ENCODE data around the gene MGAT5B. TPM values are rescaled to one million over a fixed set of nuclear protein-coding genes. Genes with fewer than 3 reads are reported as not detected.

Gene MGAT5B
- total and polyA plus RNA-seq, 5 donors = 0.05 to 0.12 TPM; not detected in 3

DNA sequence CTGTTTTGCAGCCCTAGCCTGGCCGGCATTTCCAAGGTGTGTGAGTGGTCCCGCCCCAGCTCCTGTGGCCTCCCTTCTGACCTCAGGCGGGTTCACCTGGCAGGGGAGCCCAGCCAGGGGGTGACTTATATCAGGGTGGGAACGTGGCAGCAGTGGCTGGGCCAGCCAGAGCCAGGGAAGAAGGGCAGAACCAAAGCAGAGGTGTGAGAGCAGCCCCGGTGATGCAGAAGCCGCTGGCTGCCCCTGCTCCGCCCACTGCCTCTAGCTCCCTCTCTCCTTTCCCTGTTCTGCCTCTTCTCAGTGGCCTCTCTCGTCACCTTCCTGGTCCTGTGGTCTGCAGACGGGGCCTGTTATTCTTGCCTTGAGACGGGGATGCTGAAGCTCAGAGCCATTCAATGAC is 12.1 kb downstream of the MGAT5B start:
- no peak for ATAC-seq
- DNase-seq = no peak
- Histone ChIP-seq H3K27me3 (ENCODE audit: control insufficient read depth, insufficient read depth) (no peaks in the 10 kb centered on the region), H3K27ac (ENCODE audit: low read length) (no peak overlapping the region), H3K4me1 (ENCODE audit: control insufficient read depth, insufficient read depth, low read length) (no peaks in the 10 kb centered on the region), H3K9me3 (ENCODE audit: control insufficient read depth, low read length) (no peaks in the 10 kb centered on the region), H3K4me3 (ENCODE audit: low read length) (no peak overlapping the region)
- intact Hi-C loops (cut with DNase I) = no loop called here
- 36% methylated on average over 10 of the region's 10 CpGs for WGBS

DNA sequence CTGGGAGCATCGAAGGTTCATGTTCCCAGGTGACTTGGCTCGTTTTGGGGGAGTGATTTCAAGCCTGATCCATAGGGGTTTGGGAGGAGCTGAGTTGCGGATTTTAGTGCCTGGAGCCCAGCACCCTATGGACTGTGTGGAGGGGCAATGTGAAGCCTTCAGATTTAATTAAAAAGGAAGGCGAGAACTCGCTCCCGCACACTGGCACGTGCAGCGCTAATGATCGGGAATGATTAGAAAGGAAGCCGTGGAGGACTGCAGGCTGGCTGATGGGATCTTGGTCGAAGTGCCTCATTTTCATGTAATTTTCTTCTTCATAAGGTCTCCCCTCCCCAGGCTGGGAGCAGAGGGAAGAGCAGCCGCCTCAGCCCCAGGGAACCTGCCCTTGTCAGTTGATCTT is 12.8 kb downstream of the MGAT5B start:
- Histone ChIP-seq H3K4me1 (ENCODE audit: control insufficient read depth, insufficient read depth, low read length) (no peaks in the 10 kb centered on the region), H3K27ac (ENCODE audit: low read length) (no peak overlapping the region), H3K4me3 (ENCODE audit: low read length) (no peak overlapping the region), H3K27me3 (ENCODE audit: control insufficient read depth, insufficient read depth) (no peaks in the 10 kb centered on the region), H3K9me3 (ENCODE audit: control insufficient read depth, low read length) (no peaks in the 10 kb centered on the region)
- 81% methylated on average over 12 of the region's 12 CpGs for WGBS
- intact Hi-C loops (cut with DNase I) = no loop called here
- DNase-seq (no peak), ATAC-seq (no peak)

DNA sequence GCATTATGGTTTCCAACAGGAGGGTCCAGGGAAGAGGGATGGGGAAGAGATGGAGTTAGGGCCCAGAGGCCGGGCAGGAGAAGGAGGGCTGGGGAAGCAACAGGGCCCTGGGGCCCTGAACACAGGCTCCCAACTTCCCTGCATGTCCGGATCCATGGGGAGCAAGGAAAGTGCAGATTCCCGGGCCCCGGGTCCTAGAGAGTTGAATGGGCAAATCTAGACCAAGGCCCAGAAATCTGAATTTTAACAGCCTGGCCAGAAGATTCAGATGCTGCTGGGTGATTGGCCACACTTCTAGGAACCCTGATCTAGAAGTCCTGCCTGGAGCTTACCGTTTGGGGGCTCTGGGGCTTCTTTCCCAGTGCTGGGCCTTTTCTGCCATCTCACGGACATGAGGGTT is 13.2 kb downstream of the MGAT5B start:
- H3K27ac ChIP-seq (ENCODE audit: low read length) = no peak overlapping the region
- DNase-seq (no peak), ATAC-seq (no peak)
- no peaks in the 10 kb centered on the region for H3K27me3 ChIP-seq (ENCODE audit: control insufficient read depth, insufficient read depth)
- 85% methylated on average over 6 of the region's 6 CpGs for WGBS
- no peaks in the 10 kb centered on the region for H3K4me1 ChIP-seq (ENCODE audit: control insufficient read depth, insufficient read depth, low read length)
- no peak overlapping the region for H3K4me3 ChIP-seq (ENCODE audit: low read length)
- no peaks in the 10 kb centered on the region for H3K9me3 ChIP-seq (ENCODE audit: control insufficient read depth, low read length)
- intact Hi-C loops (cut with DNase I) = no loop called here

DNA sequence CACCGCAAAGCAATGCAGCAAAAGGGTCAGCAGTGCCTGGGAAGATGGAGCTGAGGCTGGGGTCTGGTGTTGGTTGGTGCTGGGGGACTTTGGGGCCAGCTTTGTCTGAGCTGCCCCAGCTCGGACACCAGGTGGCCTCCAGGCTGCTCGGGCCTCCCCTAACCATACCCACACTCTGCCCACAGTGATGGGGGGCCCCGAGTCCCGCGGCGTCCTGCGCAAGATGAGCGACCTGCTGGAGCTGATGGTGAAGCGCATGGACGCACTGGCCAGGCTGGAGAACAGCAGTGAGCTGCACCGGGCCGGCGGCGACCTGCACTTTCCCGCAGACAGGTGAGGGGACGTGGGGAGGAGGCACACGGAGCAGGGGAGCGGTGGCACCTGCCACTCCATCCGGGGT is 13.8 kb downstream of the MGAT5B start:
- H3K27me3 ChIP-seq (ENCODE audit: control insufficient read depth, insufficient read depth) = no peaks in the 10 kb centered on the region

DNA sequence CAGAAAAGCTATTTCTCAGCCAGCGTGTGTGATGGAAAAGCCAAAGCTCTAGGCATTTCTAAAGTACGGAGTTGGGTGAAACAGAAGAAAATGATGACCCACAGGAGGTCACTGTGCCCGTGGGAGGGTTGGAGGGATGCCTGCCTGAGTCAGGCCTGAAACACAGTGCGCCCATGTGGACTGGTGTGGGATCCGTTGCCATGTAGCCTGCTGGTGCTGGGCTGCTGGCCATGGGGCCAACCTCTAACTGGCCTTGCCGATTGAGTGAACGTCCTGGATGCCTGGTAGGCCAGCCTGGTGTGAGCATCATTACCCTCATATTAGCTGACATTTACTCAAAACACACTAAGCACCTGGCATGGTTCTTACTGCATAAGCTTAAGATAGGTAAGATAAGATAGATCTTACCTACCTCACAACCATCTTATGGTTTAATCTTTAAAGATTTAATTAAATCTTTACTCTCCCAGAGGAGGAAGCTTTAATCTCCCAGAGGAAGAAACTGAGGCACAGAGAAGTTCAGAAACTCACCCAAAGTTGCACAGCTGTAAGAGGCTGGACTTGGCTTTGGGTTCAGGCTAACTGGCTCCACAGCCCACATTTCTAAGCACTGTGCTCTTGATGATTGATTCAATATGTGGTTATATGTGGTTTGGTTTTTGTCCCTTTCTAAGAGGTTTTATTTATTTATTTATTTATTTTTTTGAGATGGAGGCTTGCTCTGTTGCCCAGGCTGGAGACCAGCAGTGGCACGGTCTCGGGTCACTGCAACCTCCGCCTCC is 15.7 kb downstream of the MGAT5B start:
- Histone ChIP-seq H3K9me3 (ENCODE audit: control insufficient read depth, low read length) (no peaks in the 10 kb centered on the region), H3K27me3 (ENCODE audit: control insufficient read depth, insufficient read depth) (no peaks in the 10 kb centered on the region), H3K4me1 (ENCODE audit: control insufficient read depth, insufficient read depth, low read length) (no peaks in the 10 kb centered on the region), H3K4me3 (ENCODE audit: low read length) (no peak overlapping the region), H3K27ac (ENCODE audit: low read length) (no peak overlapping the region)
- DNase-seq (no peak), ATAC-seq (no peak)
- intact Hi-C loops (cut with DNase I) = no loop called here
- WGBS = 80% methylated on average over 10 of the region's 10 CpGs

More for the DNA sequence above, 13.8 kb downstream of the MGAT5B start:
- Histone ChIP-seq H3K9me3 (ENCODE audit: control insufficient read depth, low read length) (no peaks in the 10 kb centered on the region), H3K4me3 (ENCODE audit: low read length) (no peak overlapping the region), H3K4me1 (ENCODE audit: control insufficient read depth, insufficient read depth, low read length) (no peaks in the 10 kb centered on the region), H3K27ac (ENCODE audit: low read length) (no peak overlapping the region)
- DNase-seq (no peak), ATAC-seq (peak in 1 of 2 donors; percentile 14)
- 89% methylated on average over 20 of the region's 20 CpGs for WGBS
- intact Hi-C loops (cut with DNase I) = no loop called here

DNA sequence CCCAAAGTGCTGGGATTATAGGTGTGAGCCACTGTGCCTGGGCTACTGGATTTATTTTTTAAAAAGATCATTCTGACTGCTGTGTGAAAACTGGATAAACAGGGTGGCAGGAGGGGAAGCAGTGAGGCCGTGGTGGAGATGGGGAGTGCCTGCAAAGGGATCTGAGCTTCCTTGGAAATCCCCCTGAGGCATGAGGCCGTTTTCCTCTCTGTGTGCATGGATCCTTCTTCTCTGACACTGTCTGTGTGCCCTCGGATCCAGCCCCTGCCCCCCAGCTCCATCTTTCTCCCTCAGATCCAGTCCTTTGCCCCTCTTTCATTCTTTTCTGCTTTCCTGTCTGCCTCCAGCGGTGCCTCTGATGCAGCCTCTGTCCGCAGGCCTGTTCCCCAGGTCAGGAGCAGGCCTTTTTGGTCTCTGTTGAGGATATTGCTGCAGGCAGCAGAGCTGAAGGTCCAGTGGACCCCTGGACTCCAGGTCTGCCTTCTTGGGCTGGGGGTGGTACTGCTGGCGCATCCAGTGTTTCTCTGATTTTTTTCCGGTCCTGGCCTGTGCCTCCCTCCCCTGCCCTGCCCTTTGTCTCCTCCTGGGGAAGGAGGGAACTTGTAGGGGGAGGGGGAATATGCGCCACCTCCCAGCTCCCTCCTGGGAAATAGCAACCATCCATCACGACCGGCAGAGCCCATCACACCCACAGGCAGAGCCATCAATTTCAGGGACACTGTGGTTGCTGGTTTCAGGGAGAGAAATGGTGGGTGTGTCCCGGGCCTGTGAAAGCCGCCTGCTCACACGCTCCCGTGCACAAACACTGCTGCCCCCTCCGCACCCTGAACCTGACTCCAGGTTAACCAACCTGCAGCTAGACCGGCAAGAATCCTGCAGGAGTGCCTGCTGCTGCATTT is 17.0 kb downstream of the MGAT5B start:
- H3K27me3 ChIP-seq (ENCODE audit: control insufficient read depth, insufficient read depth) = no peaks in the 10 kb centered on the region
- WGBS = 41% methylated on average over 16 of the region's 16 CpGs
- intact Hi-C loops (cut with DNase I) = no loop called here

DNA sequence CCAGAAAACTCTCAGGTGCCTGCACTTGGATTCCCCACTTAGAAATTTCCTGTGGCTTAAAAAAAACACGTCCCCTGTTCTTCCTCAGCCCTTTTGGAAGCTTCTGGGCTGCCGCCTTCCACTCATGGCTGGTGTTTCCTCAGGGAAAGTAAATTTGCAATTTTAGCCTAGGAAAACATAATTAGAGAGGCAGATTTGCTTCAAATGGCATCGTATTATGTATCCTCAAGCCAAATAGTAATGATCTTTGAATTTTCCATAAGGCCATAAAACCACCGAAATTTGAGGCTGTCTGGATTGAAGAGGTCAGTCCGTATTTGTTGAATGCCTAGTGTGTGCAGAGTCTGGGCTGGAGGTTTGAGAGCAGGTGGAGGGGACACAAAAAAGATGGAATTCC is 17.7 kb downstream of the MGAT5B start:
- no peak overlapping the region for H3K27ac ChIP-seq (ENCODE audit: low read length)
- H3K9me3 ChIP-seq (ENCODE audit: control insufficient read depth, low read length) = no peaks in the 10 kb centered on the region
- no peak overlapping the region for H3K4me3 ChIP-seq (ENCODE audit: low read length)
- intact Hi-C loops (cut with DNase I) = no loop called here
- no peak for ATAC-seq
- no peaks in the 10 kb centered on the region for H3K27me3 ChIP-seq (ENCODE audit: control insufficient read depth, insufficient read depth)
- 79% methylated on average over 5 of the region's 5 CpGs for WGBS
- peak in 1 of 3 donors; percentile 1 for DNase-seq
- no peaks in the 10 kb centered on the region for H3K4me1 ChIP-seq (ENCODE audit: control insufficient read depth, insufficient read depth, low read length)

More for the DNA sequence above, 17.0 kb downstream of the MGAT5B start:
- DNase-seq (peak in 1 of 3 donors; percentile 37), ATAC-seq (no peak)
- Histone ChIP-seq H3K9me3 (ENCODE audit: control insufficient read depth, low read length) (no peaks in the 10 kb centered on the region), H3K27ac (ENCODE audit: low read length) (no peak overlapping the region), H3K4me1 (ENCODE audit: control insufficient read depth, insufficient read depth, low read length) (no peaks in the 10 kb centered on the region), H3K4me3 (ENCODE audit: low read length) (no peak overlapping the region)

DNA sequence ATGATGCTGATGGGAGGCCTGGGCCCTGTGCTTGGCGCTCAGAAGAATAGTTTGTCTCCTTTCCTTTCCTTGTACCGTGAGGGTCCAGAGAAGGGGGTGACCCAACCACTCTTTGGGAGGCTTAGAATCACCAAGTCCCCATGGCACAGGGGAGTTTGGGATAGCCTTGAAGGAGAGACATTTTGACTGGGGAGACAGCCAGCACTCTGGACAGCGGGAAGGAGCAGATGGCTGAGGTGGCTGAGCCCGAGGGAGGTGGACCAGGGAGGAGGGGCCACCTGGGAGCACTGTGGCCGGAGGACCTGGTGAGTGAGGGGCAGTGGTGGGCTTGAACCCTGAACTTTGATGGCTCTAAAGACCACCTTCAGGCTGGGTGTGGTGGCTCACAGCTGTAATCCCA is 18.2 kb downstream of the MGAT5B start:
- 77% methylated on average over 5 of the region's 5 CpGs for WGBS
- Histone ChIP-seq H3K27me3 (ENCODE audit: control insufficient read depth, insufficient read depth) (no peaks in the 10 kb centered on the region), H3K4me3 (ENCODE audit: low read length) (no peak overlapping the region), H3K4me1 (ENCODE audit: control insufficient read depth, insufficient read depth, low read length) (no peaks in the 10 kb centered on the region), H3K27ac (ENCODE audit: low read length) (no peak overlapping the region), H3K9me3 (ENCODE audit: control insufficient read depth, low read length) (no peaks in the 10 kb centered on the region)
- peak in 1 of 3 donors; percentile 22 for DNase-seq
- intact Hi-C loops (cut with DNase I) = no loop called here
- ATAC-seq = no peak

DNA sequence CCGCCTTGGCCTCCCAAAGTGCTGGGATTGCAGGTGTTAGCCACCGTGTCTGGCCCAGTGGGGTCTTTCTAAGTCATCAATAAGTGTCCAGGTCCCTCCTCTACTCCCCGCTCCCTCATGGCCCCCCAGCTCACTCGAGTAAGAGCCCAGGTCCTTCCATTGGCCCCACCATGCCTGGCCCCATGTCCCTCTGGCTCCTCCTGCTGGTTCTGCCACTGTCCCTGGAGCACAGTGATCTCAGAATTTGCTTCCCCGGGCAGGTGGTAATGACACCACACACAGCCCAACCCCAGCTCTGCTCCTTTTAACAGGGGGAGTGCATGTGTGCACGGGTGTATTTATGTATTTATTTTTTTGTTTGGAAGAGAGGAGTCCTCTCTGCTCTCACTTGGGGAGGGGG is 19.6 kb downstream of the MGAT5B start:
- H3K9me3 ChIP-seq (ENCODE audit: control insufficient read depth, low read length) = no peaks in the 10 kb centered on the region
- H3K4me3 ChIP-seq (ENCODE audit: low read length) = no peak overlapping the region
- no peaks in the 10 kb centered on the region for H3K27me3 ChIP-seq (ENCODE audit: control insufficient read depth, insufficient read depth)
- peak in 1 of 2 donors; percentile 36 for ATAC-seq
- H3K27ac ChIP-seq (ENCODE audit: low read length) = no peak overlapping the region
- H3K4me1 ChIP-seq (ENCODE audit: control insufficient read depth, insufficient read depth, low read length) = no peaks in the 10 kb centered on the region
- peak in 1 of 3 donors; percentile 3 for DNase-seq
- WGBS = 79% methylated on average over 6 of the region's 6 CpGs
- intact Hi-C loops (cut with DNase I) = no loop called here

DNA sequence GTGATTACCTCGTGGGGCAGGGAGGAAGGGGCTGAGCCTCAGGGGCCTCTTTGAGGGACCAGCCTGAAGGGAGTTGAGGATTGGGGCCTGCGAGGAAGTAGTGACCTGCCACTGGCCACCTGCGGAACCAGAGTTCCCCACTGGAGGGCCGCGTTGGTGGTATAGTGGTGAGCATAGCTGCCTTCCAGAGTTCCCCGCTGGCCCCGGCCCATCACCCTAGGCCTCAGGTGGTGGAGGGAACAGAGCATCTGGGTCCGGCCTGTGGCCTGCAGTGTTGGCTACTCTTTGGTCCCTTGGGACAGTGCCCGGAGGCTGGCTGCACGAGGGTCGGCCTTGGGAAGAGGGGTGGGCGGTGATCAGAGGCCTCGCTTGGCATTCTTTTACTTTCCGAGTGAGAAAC is 20.5 kb downstream of the MGAT5B start:
- H3K9me3 ChIP-seq (ENCODE audit: control insufficient read depth, low read length) = no peaks in the 10 kb centered on the region
- intact Hi-C loops (cut with DNase I) = no loop called here
- 72% methylated on average over 14 of the region's 14 CpGs for WGBS
- DNase-seq (peak in 1 of 3 donors; percentile 13), ATAC-seq (no peak)
- H3K4me3 ChIP-seq (ENCODE audit: low read length) = no peak overlapping the region
- H3K27me3 ChIP-seq (ENCODE audit: control insufficient read depth, insufficient read depth) = no peaks in the 10 kb centered on the region
- no peak overlapping the region for H3K27ac ChIP-seq (ENCODE audit: low read length)
- H3K4me1 ChIP-seq (ENCODE audit: control insufficient read depth, insufficient read depth, low read length) = no peaks in the 10 kb centered on the region

DNA sequence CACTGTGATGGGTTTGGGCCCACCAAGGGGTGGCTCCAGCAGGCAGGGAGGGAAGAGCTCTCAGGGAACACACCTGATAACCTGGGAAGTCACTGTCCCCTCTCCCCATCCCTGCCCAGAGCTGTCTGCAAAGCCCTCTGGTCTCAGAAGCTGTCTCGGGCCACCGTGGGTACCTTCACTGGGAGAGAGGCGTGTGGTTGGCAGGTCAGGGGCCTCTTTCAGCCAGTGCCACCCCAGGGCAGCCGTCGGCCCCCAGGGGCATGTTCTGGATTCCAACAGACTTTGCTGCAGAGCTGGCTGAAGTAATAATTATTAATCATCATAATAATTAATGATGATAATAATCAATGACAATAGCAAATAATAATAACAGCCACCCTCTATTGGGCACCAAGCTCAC is 21.1 kb downstream of the MGAT5B start:
- Histone ChIP-seq H3K27ac (ENCODE audit: low read length) (no peak overlapping the region), H3K27me3 (ENCODE audit: control insufficient read depth, insufficient read depth) (no peaks in the 10 kb centered on the region), H3K4me3 (ENCODE audit: low read length) (no peak overlapping the region), H3K4me1 (ENCODE audit: control insufficient read depth, insufficient read depth, low read length) (no peaks in the 10 kb centered on the region), H3K9me3 (ENCODE audit: control insufficient read depth, low read length) (no peaks in the 10 kb centered on the region)
- intact Hi-C loops (cut with DNase I) = no loop called here
- ATAC-seq = no peak
- DNase-seq = peak in 1 of 3 donors; percentile 18
- WGBS = 90% methylated on average over 5 of the region's 5 CpGs
